PC-3 (cell line): Measurements from ENCODE around the gene ARID1A.

Source experiments
- CTCF ChIP-seq: fragments of 300-600 bp; sonication (generic); conservative IDR thresholded peaks from 2 replicates; pipeline ENCODE4 v1.5.1; 2017; ENCODE audit warnings: antibody characterized with exemption, low read depth, mild to moderate bottlenecking, low read length
- EZH2 ChIP-seq: fragments of 300-600 bp; sonication (generic); IDR thresholded peaks from one replicate; pipeline ENCODE4 v1.6.1; 2017; ENCODE audit warnings: antibody characterized with exemption, mild to moderate bottlenecking, low read length; ENCODE audit not compliant: unreplicated experiment
- EZH2phosphoT487 ChIP-seq: fragments of 300-600 bp; sonication (generic); IDR thresholded peaks from 2 replicates; pipeline ENCODE4 v1.6.1; 2018; ENCODE audit warnings: mild to moderate bottlenecking, antibody characterized with exemption, low read length, borderline replicate concordance

DNA sequence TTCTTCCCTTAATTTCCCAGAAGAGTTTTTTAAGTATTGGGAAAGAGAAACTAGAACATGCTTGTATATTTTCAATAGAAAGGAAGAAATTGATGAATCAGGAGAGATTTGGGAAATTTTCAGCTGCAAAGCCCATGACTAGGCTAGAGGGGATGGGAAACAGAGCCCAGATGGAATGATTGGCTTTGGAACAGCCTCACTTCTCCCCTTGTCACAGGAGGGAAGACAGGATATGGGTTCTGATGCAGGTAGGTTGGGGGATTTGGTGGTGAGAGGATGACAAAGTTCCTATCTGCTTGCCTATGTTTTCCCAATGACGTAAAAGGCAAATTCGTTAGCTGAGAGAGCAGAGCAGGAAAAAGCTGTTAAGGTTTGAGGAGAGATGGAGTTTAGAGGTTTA is 31.0 kb upstream of the ARID1A start:
- TF ChIP-seq EZH2phosphoT487: no peak
- TF ChIP-seq CTCF: no peak
- TF ChIP-seq EZH2: no peak
